Smooth muscle cell (in vitro differentiated cells): ENCODE results near the gene BTLA. TPM values are rescaled to one million over a fixed set of nuclear protein-coding genes. Genes with fewer than 3 reads are reported as not detected.
A peak's percentile ranks its signal among the peaks of the same experiment; 100 is the strongest.
"Not testable (repeated sequence)": the region's sequence is repeated elsewhere in the genome, so short reads cannot be mapped to it uniquely, and the experiment has no call there.

Experiments
- DNase-seq: peaks from one replicate; lab custom pipeline; 2025; ENCODE audit not compliant: unreplicated experiment; lab: John Stamatoyannopoulos, UW
- H2AFZ ChIP-seq: fragments of 200-600 bp; sonication (generic); 2 replicates; pipeline ENCODE4 v1.6.0; 2016; ENCODE audit warnings: antibody characterized with exemption, low read depth, mild to moderate bottlenecking
- H3F3A ChIP-seq: fragments of 200-600 bp; sonication (generic); 2 replicates; pipeline ENCODE4 v1.6.0; 2017; ENCODE audit warnings: antibody characterized with exemption, low read depth
- H3K27ac ChIP-seq: fragments of 200-600 bp; sonication (generic); 2 replicates; pipeline ENCODE4 v1.5.1; 2016; ENCODE audit warnings: low read depth, mild to moderate bottlenecking
- H3K27me3 ChIP-seq: fragments of 200-600 bp; sonication (generic); 2 replicates; pipeline ENCODE4 v1.6.1; 2016; ENCODE audit warnings: low read depth, mild to moderate bottlenecking
- H3K36me3 ChIP-seq: fragments of 200-600 bp; sonication (generic); 2 replicates; pipeline ENCODE4 v1.5.1; 2016; ENCODE audit warnings: low read depth
- H3K4me1 ChIP-seq: fragments of 200-600 bp; sonication (generic); 2 replicates; pipeline ENCODE4 v1.5.1; 2016; ENCODE audit warnings: low read depth
- H3K4me2 ChIP-seq: fragments of 200-600 bp; sonication (generic); 2 replicates; pipeline ENCODE4 v1.6.0; 2016; ENCODE audit warnings: mild to moderate bottlenecking
- H3K4me3 ChIP-seq: fragments of 200-600 bp; sonication (generic); 2 replicates; pipeline ENCODE4 v1.5.1; 2016; ENCODE audit warnings: mild to moderate bottlenecking
- H3K79me2 ChIP-seq: fragments of 200-600 bp; sonication (generic); 2 replicates; pipeline ENCODE4 v1.6.0; 2016; ENCODE audit warnings: low read depth, mild to moderate bottlenecking
- H3K9ac ChIP-seq: fragments of 200-600 bp; sonication (generic); 2 replicates; pipeline ENCODE4 v1.6.0; 2016; ENCODE audit warnings: low read depth
- H3K9me3 ChIP-seq: fragments of 200-600 bp; sonication (generic); replicated peaks from 2 replicates; pipeline ENCODE4 v1.5.1; 2016; ENCODE audit warnings: low read depth
- H4K20me1 ChIP-seq: fragments of 200-600 bp; sonication (generic); 2 replicates; pipeline ENCODE4 v1.6.0; 2016; ENCODE audit warnings: low read depth
- CTCF ChIP-seq: fragments of 200-600 bp; sonication (generic); IDR thresholded peaks from 2 replicates; pipeline ENCODE4 v1.5.1; 2017; ENCODE audit warnings: borderline replicate concordance, mild to moderate bottlenecking, antibody characterized with exemption; ENCODE audit not compliant: insufficient read depth, poor library complexity, severe bottlenecking
- WGBS: methylation state at CpG from one replicate; pipeline ENCODE4 v1.1.7; 2016; ENCODE audit warnings: low lambda C conversion rate; 5-methylcytosine and 5-hydroxymethylcytosine counted together
- polyA plus RNA-seq: library from polyadenylated mRNA; unstranded; fragments of >200 nt; fragmentation: Nextera tagmentation; extraction: Ambion mirVana; gene quantifications from 2 replicates; pipeline ENCODE4 v1.2.1, GENCODE V29; 2016
- total RNA-seq: library from RNA; depleted of rRNA; stranded (reverse); fragments of >200 nt; gene quantifications from 2 replicates; pipeline ENCODE4 v1.2.3, GENCODE V29; 2014

BTLA gene
- total and polyA plus RNA-seq, 2 experiments from 2014 or later, result not detected

DNA sequence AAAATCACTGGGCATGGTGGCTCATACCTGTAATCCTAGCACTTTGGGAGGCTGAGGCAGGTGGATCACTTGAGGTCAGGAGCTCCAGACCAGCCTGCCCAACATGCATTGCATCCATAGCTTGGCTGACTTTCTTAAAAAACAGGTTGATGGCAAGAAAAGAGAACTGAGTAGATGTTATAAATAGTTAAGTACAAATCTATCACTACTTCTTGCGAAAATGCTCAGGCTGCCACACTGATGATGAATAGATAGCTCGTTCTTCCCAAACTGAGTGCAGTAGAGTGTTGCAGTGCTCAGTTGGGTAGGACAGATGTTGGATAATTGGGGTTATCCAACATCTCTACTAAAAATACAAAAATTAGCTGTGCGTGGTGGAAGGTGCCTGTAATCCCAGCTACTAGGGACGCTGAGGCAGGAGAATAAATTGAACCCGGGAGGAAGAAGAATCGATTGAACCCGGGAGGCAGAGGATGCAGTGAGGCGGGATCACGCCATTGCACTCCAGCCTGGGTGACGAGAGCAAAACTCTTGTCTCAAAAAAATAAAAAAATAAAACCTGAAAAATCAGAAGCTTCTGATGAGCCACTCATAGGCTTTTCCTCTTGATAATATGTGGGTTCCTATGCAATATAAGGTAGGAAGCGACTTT lies 1.2 kb downstream of the BTLA start:
- Histone ChIP-seq H3K4me2 (no peak overlapping the region), H2AFZ (no peak overlapping the region), H3K27ac (no peak overlapping the region), H3K4me1 (no peaks in the 10 kb centered on the region), H3K9ac (no peak overlapping the region), H3F3A (no peaks in the 10 kb centered on the region), H4K20me1 (no peaks in the 10 kb centered on the region), H3K9me3 (no peaks in the 10 kb centered on the region), H3K79me2 (no peaks in the 10 kb centered on the region), H3K27me3 (no peaks in the 10 kb centered on the region), H3K36me3 (no peaks in the 10 kb centered on the region), H3K4me3 (no peak overlapping the region)
- WGBS, result 94% methylated on average over 11 of the region's 11 CpGs
- TF ChIP-seq CTCF, result no peak
- DNase-seq, result no peak

DNA sequence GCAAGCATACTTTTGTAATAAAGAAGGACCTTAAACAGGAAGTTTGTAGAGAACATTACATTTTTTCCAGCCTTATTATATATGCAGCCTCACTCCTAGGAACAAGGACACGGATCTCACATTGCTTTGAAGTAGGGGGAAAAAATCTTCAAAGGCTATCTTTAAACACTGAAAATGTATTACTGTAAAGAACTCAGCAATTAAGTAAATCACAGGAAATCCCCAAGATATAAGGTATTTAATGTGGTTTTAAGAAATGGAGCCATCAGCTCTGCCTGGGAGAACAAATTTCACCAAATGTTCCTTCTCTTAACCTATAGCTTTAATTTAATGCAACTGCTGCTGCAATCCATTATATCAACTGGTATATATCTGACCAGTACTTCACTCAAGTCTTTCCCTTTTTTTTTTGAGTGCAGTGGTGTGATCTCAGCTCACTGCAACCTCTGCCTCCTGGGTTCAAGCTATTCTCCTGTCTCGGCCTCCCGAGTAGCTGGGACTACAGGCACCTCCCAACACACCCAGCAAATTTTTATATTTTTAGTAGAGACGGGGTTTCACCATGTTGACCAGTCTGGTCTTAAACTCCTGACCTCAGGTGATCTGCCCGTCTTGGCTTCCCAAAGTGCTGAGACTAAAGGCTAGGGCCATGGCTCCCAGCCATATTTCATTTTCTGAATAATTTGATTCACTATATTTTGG lies 2.8 kb downstream of the BTLA start:
- Histone ChIP-seq H3F3A (no peaks in the 10 kb centered on the region), H3K9ac (no peak overlapping the region), H3K79me2 (no peaks in the 10 kb centered on the region), H3K4me2 (peak overlapping the region; percentile 13), H3K36me3 (no peaks in the 10 kb centered on the region), H3K4me3 (no peak overlapping the region), H4K20me1 (no peaks in the 10 kb centered on the region), H3K4me1 (no peaks in the 10 kb centered on the region), H3K9me3 (no peaks in the 10 kb centered on the region), H3K27me3 (no peaks in the 10 kb centered on the region), H2AFZ (no peak overlapping the region), H3K27ac (no peak overlapping the region)
- TF ChIP-seq CTCF, result no peak
- 70% methylated on average over 5 of the region's 5 CpGs for WGBS
- DNase-seq, result no peak

GRCh38 chr3:112494448-112494767 lies 4.9 kb downstream of the BTLA start:
- H3F3A ChIP-seq, H4K20me1 ChIP-seq, H3K9me3 ChIP-seq, H3K27me3 ChIP-seq, H3K4me1 ChIP-seq, H3K27ac ChIP-seq, DNase-seq, H2AFZ ChIP-seq, H3K79me2 ChIP-seq, H3K4me3 ChIP-seq, H3K9ac ChIP-seq, H3K4me2 ChIP-seq, H3K36me3 ChIP-seq: not testable (repeated sequence)
- 97% methylated on average over 3 of the region's 3 CpGs for WGBS

GRCh38 chr3:112492124-112492523 lies 7.1 kb downstream of the BTLA start:
- H3K79me2 ChIP-seq, result no peaks in the 10 kb centered on the region
- no peaks in the 10 kb centered on the region for H3K27me3 ChIP-seq
- no peaks in the 10 kb centered on the region for H3K9me3 ChIP-seq
- H3K4me2 ChIP-seq, result no peak overlapping the region
- H3K27ac ChIP-seq, result no peak overlapping the region
- H3K36me3 ChIP-seq, result no peaks in the 10 kb centered on the region
- H2AFZ ChIP-seq, result no peak overlapping the region
- H3F3A ChIP-seq, result no peaks in the 10 kb centered on the region
- H3K9ac ChIP-seq, result no peak overlapping the region
- 100% methylated on average over 1 of the region's 1 CpG for WGBS
- H4K20me1 ChIP-seq, result no peaks in the 10 kb centered on the region
- H3K4me1 ChIP-seq, result no peaks in the 10 kb centered on the region
- no peak overlapping the region for H3K4me3 ChIP-seq
- DNase-seq, result no peak
- TF ChIP-seq CTCF, result no peak
